Stimulated activated CD8-positive, alpha-beta memory T cell treated with anti-CD3 and anti-CD28 coated beads, Interleukin-7, amount 100 ng/mL, for 48 hours (primary cell): ENCODE results near the gene OR10H4.
"Not testable (repeated sequence)": the region's sequence is repeated elsewhere in the genome, so short reads cannot be mapped to it uniquely, and the experiment has no call there.

Source experiments
- DNase-seq, 2 donors: peaks; one replicate each; pipeline ENCODE4 v3.0.0-alpha.2; 2020; ENCODE audit warnings: low read depth in 1 of 2; ENCODE audit errors: extremely low read depth in 1 of 2

The OR10H4 gene

DNA sequence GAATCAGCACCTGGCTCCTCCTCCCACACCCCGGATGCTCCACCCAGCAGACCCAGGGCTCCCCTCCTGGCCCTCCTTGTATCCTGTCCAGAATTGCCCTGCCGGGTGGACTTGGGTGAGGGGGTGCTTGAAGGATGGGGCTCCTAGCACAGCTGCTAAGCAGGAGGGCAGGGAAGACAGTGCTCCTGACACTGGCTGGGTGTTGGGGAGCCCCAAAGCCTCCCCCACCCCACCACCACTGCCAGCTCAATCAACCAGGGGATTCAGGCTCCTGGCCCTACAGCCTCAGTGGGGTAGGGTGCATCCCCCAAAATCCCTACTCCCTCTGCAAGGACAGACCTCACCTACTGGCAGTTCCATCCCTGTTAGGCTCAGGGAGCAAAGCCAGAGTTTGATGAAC, 11.9 kb upstream of the OR10H4 start:
- no peak for DNase-seq

DNA sequence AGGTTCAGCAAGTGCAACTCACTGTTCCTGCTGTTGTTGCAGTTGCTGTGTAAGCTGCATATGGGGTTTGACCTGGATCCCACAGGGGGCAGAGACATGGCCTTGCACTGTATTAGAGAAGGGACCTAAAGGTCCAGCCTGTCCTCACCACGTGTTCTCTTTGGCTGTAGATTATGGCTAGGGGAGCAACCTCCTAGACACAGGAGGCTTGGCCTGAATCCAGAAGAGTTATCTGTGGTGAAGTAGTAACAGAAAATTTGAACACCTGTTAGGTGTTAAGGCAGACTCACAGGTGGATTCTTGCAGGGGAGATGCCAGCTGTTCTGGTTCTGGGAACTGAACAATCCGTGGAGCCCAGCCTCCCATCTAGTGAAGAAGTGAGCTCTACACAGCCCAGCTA, 11.0 kb upstream of the OR10H4 start:
- DNase-seq: no peak

DNA sequence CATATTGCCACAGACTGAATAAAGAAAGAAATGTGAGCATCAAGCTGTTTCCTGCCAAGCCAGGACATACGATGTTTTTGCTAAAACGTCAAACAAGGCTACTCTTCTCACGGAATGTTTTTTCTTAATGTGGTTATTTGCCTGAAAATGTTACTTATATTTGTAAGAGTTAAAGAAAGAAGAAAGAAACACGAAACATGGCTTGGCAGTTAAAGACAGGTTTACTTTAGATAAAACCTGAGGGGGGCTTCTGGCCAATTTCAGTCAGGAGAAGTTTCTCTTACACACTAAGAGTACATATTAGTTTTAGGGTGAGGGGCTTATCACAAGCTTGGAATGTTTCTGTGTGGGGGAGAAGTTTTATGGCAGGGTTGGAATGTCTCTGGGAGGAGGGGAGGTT, 4.4 kb upstream of the OR10H4 start:
- no peak for DNase-seq

DNA sequence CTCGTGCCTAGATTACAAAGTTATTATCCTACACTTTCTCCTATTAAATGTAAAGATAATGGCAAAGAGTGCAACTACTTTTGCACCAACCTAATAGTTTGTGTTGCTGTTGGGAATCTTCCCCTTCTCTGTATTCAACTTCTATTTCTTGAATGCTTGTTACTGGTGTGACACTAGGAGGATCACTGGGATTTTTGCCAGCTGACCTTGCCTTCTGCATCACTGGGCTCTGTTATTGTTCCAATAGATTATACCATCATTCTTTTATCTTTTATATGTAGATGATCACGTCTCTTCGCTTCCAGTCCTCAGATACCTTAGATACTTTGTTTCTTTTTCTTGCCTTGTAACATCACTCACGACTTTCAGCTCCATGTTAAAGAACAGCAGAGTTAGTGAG, 3.5 kb upstream of the OR10H4 start:
- DNase-seq: no peak

DNA sequence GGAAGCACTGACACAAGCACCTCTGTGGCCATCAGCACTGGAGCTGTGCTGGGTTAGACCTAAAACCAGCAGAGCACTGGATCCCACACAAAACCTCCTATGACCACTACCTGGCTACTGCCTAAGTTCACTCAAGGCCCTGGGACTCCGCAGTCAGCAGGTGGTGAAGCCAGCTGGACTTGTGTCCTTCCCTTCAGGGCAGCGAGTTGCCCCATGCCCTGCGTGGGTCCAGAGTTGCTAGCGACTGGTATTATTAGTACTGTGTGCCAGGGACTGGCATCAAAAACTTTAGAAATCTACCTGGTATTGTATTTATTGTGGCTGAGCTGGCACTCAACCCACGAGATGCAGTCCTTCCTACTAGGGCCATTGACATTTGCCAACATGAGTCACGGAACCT, 6.0 kb downstream of the OR10H4 start:
- no peak for DNase-seq

DNA sequence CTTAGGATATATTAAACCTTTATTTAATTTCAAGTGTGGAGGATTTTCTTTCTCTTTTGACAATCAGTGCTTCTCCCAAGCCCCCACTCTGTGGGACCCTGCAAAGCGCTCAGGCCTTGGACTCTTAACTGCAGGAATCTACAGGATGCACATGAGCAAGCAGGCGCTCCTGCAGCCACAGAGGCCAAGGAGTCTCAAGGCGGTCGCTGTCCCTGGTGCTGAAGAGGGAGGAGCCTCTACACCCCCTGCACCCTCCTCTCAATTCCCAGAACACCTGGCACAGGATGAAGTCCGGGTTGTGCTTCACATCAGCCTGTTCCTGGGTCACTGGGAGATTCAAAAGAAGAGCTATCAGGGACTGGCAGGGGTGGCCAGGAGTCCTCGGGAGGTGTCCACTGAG, 13.5 kb downstream of the OR10H4 start:
- DNase-seq: no peak

DNA sequence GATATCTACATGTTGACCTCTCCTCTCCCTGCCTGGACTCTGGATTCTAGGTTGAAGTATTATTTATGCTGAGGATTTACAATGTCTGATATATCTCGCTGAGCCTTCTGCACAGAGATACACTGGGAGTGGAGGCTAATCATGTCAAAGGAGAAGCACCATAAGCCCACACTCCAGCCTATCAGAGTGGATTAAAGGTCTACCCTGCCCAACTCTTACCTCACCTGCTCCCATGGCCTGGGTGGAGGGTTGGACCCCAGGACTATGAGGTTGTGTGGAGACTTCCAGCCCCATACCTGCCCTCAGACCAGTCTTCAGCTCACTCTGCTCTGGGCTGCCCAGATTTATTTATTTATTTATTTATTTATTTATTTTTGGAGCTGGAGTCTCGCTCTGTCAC, 15.4 kb downstream of the OR10H4 start:
- DNase-seq: no peak

DNA sequence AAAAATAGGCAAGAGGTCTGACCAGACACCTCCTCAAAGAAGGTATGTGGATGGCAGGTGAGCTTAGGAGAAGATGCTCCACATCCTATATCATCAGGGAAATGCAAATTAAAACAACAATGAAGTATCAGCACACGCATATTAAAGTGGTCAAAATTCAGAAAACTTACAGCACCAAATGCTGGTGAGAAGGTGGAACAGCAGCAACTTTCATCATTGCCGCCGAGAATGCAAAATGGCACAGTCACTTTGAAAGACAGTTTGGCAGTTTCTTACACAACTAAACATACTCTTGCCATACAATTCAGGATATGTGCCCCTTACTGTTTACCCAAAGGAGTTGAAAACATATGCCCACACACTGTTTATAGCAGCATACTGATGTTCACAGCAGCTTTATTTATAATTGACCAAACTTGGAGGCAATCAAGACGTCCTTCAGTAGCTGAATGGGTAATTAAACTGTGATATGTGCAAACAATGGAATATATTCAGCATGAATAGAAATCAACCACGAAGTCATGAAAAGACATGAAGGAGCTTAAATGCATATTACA, 22.5 kb downstream of the OR10H4 start:
- no peak for DNase-seq

DNA sequence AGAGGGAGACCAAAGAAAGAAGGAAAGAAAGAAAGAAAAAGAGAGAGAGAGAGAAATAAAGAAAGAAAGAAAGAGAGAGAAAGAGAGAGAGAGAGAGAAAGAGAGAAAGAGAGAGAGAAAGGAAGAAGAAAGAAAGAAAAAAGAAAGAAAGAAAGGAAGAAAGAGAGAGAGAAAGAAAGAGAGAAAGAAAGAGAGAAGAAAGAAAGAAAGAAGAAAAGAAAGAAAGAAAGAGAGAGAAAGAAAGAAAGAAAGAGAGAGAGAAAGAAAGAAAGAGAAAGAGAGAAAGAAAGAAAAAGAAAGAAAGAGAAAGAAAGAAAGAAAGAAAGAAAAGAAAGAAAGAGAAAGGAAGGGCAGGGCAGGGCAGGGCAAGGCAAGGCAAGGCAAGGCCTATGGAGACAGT, 23.2 kb downstream of the OR10H4 start:
- not testable (repeated sequence) for DNase-seq

DNA sequence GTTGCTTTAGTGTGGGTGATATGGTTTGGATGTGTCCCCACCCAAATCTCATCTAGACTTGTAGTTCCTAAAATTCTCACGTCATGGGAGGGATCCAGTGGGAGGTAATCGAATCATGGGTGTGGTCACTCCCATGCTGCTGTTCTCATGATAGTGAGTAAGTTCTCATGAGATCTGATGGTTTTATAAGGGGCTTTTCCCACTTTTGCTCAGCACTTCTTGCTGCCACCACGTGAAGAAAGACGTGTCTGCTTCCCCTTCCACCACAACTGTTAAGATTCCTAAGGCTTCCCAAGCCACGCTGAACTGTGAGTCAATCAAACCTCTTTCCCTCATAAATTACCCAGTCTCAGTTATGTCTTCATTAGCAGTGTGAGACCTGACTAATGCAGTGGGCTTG, 26.0 kb downstream of the OR10H4 start:
- DNase-seq: no peak

DNA sequence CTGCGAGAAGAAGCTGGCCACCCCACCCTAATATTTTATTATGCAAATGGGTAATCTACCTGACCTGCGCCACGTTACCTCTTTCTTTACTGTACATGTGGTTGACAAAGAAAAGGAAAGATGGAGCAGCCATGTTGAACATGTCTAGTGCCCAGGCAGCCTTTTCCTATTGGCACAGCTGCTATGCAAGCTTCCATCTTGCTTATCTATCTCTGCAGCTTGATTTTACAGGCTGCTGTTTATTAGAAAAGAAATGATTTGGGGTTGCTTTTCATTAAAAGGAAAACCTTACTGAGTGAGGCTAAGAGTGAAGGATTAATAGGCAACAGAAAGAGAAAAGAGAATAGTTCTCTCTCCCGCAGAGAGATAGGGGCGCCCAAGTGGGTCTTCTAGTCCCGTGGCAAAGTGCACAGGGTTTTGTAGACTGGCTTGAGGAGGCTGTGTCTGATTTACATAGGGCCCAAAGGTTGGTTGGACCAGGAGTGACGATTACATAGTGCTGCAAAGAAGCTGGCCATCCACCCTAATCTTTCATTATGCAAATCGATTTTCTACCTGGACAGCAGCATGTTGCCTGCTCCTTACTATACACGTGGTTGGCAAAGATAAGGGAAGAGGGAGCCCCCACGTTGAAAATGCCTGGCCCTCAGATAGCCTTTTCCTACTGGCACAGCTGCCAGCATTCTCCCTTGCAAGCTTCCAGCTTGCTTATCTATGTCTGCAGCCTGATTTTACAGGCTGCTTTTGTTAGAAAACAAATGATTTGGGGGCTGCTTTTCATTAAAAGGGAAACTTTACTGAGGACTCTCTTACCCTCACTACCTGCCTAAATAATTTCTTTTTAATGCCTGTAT, 28.3 kb downstream of the OR10H4 start:
- DNase-seq: no peak

DNA sequence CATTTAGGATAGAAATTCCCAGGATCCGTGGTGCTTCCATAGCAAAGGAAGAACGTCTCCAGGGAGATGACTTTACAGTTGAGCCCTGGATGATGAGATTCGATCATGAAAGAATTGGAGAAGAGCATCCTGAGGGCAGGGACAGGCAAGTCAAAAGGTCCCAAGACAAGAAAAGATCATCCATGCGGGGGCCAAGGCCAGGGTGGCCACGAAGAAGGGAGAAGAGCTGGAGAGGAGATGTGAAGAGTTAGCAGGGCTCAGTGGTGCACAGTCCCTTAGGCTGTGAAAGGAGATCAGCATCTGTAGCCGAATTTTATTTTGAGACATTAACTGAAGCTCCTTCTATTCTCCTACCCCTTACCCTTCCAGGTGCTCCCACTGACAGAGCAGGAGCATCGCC, 28.9 kb downstream of the OR10H4 start:
- DNase-seq: no peak

DNA sequence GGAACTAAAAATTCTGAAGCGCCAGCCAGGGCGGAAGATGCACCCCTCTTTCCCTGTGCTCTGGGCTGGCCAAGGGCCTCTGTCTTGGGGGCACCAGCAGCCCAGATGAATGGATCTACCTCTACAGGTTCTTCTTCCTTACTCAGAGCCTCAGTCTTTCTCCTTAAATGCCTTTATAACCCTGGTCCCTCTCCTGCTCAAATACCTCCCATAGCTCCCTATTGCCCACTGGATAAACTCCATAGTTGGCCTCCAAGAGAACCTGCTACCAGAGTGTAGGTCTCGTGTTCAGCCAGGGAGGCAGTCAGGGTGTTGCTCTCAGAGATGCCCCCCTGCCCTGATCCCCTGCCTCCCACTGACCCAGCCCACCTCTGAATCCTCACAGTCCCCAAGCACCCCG, 30.5 kb downstream of the OR10H4 start:
- no peak for DNase-seq

DNA sequence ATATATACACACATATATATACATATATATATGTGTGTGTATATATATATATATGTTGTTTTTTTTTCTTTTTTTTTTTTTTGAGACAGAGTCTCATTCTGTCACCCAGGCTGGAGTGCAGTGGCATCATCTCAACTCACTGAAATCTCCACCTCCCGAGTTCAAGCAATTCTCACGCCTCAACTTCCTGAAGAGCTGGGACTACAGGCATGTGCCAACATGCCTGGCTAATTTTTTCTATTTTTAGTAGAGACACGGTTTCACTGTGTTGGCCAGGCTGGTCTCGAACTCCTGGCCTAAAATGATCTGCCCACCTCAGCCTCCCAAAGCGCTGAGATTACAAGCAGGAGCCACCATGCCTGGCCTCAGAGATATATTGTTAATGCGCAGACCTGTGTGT, 37.0 kb downstream of the OR10H4 start:
- DNase-seq: not testable (repeated sequence)

DNA sequence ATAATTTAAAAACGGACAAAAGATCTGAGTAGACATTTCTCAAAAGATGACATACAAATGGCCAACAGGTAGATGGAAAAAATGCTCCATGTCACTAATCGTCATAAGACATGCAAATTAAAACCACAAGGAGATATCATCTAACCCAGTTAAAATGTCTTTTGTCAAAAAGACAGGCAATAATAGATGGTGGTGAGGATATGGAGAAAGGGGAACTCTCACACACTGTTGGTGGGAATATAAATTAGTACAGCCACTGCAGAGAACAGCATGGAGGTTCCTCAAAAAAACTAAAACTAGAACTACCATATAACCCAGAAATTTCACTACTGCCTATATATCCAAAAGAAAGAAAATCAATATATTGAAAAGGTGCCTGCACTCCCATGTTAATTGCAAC, 37.9 kb downstream of the OR10H4 start:
- no peak for DNase-seq

DNA sequence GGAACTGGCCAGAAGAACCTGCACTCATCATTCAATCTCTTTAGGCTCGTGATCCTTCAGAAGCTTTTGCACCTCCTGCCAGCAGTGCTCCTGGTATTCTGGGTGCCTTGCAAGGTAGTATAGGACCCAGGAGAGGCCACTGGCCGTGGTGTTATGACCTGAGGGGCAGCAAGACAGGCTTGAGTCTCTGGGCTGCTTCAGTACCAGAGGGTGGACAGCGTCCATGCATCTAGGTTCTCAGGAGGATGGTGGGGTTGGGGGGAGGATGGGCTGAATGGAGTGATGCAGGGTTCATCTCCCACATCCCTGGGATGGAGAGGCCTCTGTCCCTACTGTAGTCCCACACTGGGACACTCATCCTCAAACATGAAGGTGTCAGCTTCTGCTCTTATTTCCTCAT, 41.1 kb downstream of the OR10H4 start:
- DNase-seq: no peak

DNA sequence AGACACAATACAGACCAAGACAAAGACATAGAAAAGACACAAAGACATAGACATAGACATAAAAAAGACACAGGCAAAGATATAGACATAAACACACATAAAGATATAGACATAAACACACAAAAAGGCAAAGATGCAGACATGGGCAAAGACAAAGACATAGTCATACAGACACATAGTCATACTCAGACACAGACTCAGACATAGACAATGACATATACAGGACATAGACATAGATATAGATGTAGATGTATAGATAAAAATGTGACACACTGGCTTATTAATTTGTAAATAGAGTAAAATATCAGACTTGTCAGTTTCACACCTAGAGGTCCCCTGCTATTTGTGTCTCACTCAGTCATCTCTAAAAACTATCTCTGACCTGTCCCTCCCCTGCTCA, 42.8 kb downstream of the OR10H4 start:
- no peak for DNase-seq

DNA sequence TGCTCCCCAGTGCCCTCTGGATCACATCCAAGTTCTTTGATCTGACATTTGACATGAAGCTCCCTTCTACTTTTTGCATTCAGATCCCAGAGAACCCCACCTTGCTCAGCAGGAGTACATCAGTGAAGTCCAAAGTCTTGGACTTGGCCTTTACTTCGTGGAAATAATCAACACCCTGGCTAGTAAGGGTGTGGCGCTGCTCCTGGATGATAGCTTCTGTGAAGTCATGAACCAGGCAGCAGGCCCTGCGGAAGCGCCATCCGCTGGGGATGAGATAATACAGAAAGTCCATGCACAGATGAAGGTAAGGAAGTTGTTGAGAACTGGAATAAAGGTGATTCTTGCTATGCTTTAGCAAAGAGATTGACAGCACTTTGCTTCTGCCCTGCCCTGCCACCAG, 43.2 kb downstream of the OR10H4 start:
- no peak for DNase-seq

DNA sequence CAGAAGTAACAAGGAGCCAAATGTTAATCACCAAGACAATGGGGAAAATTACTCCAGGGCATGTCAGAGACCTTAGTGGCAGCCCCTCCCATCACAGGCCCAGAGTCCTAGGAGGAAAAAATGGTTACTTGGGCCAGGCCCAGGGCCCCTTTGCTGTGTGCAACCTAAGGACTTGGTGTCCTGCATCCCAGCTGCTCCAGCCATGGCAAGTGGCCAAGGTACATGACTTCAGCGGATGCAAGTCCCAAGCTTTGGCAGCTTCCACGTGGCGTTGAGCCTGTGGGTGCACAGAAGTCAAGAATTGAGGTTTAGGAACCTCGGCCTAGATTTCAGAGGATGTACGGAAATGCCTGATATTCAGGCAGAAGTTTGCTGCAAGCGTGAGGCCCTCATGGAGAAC, 46.7 kb downstream of the OR10H4 start:
- no peak for DNase-seq

DNA sequence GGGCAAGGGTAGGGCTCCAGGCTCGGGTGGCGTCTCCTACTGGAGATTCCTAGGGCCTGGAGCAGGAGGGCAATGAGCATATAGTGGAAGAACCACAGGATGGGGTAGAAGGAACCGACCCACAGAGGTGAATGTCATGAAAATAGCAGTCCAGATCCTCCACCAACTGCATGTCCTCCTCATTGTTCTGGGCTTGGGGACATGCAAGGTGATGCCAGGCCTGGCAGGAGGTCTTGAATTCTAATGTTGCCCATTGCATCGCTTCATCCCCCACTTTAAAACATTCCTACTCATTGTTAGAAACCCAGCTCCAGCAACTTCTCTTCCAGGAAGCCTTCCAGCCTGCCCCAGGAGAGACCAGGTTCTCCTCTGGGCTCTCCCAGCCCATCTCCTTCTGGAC, 49.4 kb downstream of the OR10H4 start:
- DNase-seq: no peak
